Caki2 (cell line): ENCODE results near the gene AGPAT2. TPM values are rescaled to one million over a fixed set of nuclear protein-coding genes. Genes with fewer than 3 reads are reported as not detected.

ENCODE experiments used
- DNase-seq: peaks from one replicate; pipeline ENCODE4 v3.0.0-alpha.2; 2015; ENCODE audit warnings: low read depth
- in situ Hi-C: cut with HindIII; loops from 2 replicates; pipeline ENCODE4 v1.10.0; 2016; ENCODE audit warnings: low sequenced_read_pairs, low pct_unique_long_range_greater_than_20kb, mixed read lengths
- total RNA-seq: library from RNA; depleted of rRNA; stranded (reverse); fragments of >200 nt; shearing (Covaris generic); gene quantifications from 2 replicates; pipeline ENCODE4 v1.2.3, GENCODE V29; 2014; ENCODE audit warnings: low replicate concordance

Gene AGPAT2
- total RNA-seq, 1 experiment from 2014 or later, result 94.5 TPM

GRCh38 chr9:136669791-136670464 lies 17.3 kb downstream of the AGPAT2 start:
- in situ Hi-C loops, result no loop called here
- DNase-seq, result no peak

GRCh38 chr9:136668983-136669790 lies 18.1 kb downstream of the AGPAT2 start:
- peak; percentile 28 for DNase-seq

GRCh38 chr9:136667940-136668760 lies 19.1 kb downstream of the AGPAT2 start:
- in situ Hi-C loops, result no loop called here
- no peak for DNase-seq

More at GRCh38 chr9:136668983-136669790, 18.1 kb downstream of the AGPAT2 start:
- in situ Hi-C loops, result no loop called here

GRCh38 chr9:136667214-136667939 lies 19.9 kb downstream of the AGPAT2 start:
- DNase-seq, result no peak
- in situ Hi-C loops, result no loop called here

- in situ Hi-C loops, result no loop called here
- DNase-seq, result no peak
Measured at GRCh38 chr9:136666372-136667213, 20.7 kb downstream of the AGPAT2 start.

GRCh38 chr9:136665704-136666371 lies 21.4 kb downstream of the AGPAT2 start:
- in situ Hi-C loops, result no loop called here
- no peak for DNase-seq

GRCh38 chr9:136665111-136665703 lies 22.1 kb downstream of the AGPAT2 start:
- in situ Hi-C loops, result no loop called here
- no peak for DNase-seq

GRCh38 chr9:136664000-136664915 lies 23.0 kb downstream of the AGPAT2 start:
- DNase-seq, result no peak
- in situ Hi-C loops, result no loop called here

GRCh38 chr9:136662656-136663581 lies 24.3 kb downstream of the AGPAT2 start, which contains the start of gene EGFL7:
Gene EGFL7, plus strand, starts transcription at chr9:136662916. Its CDS starts 5,367 bp downstream, at chr9:136668283.
- no peak for DNase-seq
- in situ Hi-C loops, result no loop called here

GRCh38 chr9:136662326-136662655 lies 25.0 kb downstream of the AGPAT2 start:
- in situ Hi-C loops, result no loop called here
- DNase-seq, result no peak

GRCh38 chr9:136661641-136662325 lies 25.5 kb downstream of the AGPAT2 start:
- in situ Hi-C loops, result no loop called here
- DNase-seq, result no peak

GRCh38 chr9:136660971-136661550 lies 26.2 kb downstream of the AGPAT2 start:
- DNase-seq, result no peak
- in situ Hi-C loops, result no loop called here

GRCh38 chr9:136659861-136660784 lies 27.1 kb downstream of the AGPAT2 start:
- DNase-seq, result no peak
- in situ Hi-C loops, result no loop called here
